Measurements from ENCODE around the gene NLRP6. TPM values are rescaled to one million over a fixed set of nuclear protein-coding genes. Genes with fewer than 3 reads are reported as not detected.
"Not testable (repeated sequence)": the region's sequence is repeated elsewhere in the genome, so short reads cannot be mapped to it uniquely, and the experiment has no call there.

Gene NLRP6
- total and polyA plus RNA-seq, 8 donors: 0.06 to 1.5 (median 0.17) TPM; not detected in 4

- intact Hi-C loops (cut with DNase I): no loop called here
- Histone ChIP-seq H3K27ac (peak overlapping the region; percentile 47 to 91), H3K4me1 (peaks cover 16 to 60% of the 10 kb centered on the region in 2 donors), H3K4me3 (peak overlapping the region; percentile 5 to 59), H3K36me3 (peaks cover 0 to 13% of the 10 kb centered on the region in 2 donors), H3K27me3 (peaks cover 3 to 8% of the 10 kb centered on the region in 2 donors), H3K9me3 (no peaks in the 10 kb centered on the region)
- ATAC-seq (no peak), DNase-seq (no peak)
- no peak for TF ChIP-seq CTCF (IDR thresholded peaks at IDR 0.05)
These were observed 37.3 kb downstream of the NLRP6 start for GRCh38 chr11:315516-315994.

- H3K36me3 ChIP-seq: peaks cover 0 to 13% of the 10 kb centered on the region in 2 donors
- H3K4me3 ChIP-seq: peak overlapping the region; percentile 5 to 59
- DNase-seq (peak in 2 of 4 donors; percentile 45 to 87), ATAC-seq (no peak)
- TF ChIP-seq CTCF (IDR thresholded peaks at IDR 0.05): no peak
- intact Hi-C loops (cut with DNase I): no loop called here
- H3K27ac ChIP-seq: peak overlapping the region; percentile 47 to 91
- no peaks in the 10 kb centered on the region for H3K9me3 ChIP-seq
- H3K27me3 ChIP-seq: peaks cover 3 to 8% of the 10 kb centered on the region in 2 donors
- H3K4me1 ChIP-seq: peaks cover 16 to 60% of the 10 kb centered on the region in 2 donors
These were observed 38.0 kb downstream of the NLRP6 start for GRCh38 chr11:316031-316701.

- peaks cover 3 to 8% of the 10 kb centered on the region in 2 donors for H3K27me3 ChIP-seq
- intact Hi-C loops (cut with DNase I): no loop called here
- H3K9me3 ChIP-seq: no peaks in the 10 kb centered on the region
- peak overlapping the region; percentile 2 to 91 for H3K27ac ChIP-seq
- ATAC-seq (no peak), DNase-seq (no peak)
- peak overlapping the region in 1 of 2 donors; percentile 59 for H3K4me3 ChIP-seq
- H3K36me3 ChIP-seq: peaks cover 0 to 13% of the 10 kb centered on the region in 2 donors
- peaks cover 16 to 56% of the 10 kb centered on the region in 2 donors for H3K4me1 ChIP-seq
- TF ChIP-seq CTCF (IDR thresholded peaks at IDR 0.05): no peak
These were observed 38.7 kb downstream of the NLRP6 start for GRCh38 chr11:316891-317301.

- H3K9me3 ChIP-seq; intact Hi-C loops (cut with DNase I); H3K27me3 ChIP-seq; ATAC-seq: not testable (repeated sequence)
- DNase-seq: peak in 2 of 4 donors; percentile 7 to 26
- H3K4me1 ChIP-seq: peaks cover 16 to 52% of the 10 kb centered on the region in 2 donors
- H3K4me3 ChIP-seq: peak overlapping the region in 1 of 2 donors; percentile 59
- H3K36me3 ChIP-seq: peaks cover 0 to 13% of the 10 kb centered on the region in 2 donors
- peak overlapping the region; percentile 2 to 91 for H3K27ac ChIP-seq
These were observed 39.6 kb downstream of the NLRP6 start for GRCh38 chr11:317668-318404.

- ATAC-seq (peak; percentile 77), DNase-seq (peak in 1 of 4 donors; percentile 72)
- Histone ChIP-seq H3K4me3 (peak overlapping the region; percentile 59 to 83), H3K4me1 (peaks cover 10 to 50% of the 10 kb centered on the region in 2 donors), H3K27ac (peak overlapping the region; percentile 77 to 86), H3K36me3 (peaks cover 0 to 13% of the 10 kb centered on the region in 2 donors)
- H3K27me3 ChIP-seq; intact Hi-C loops (cut with DNase I); H3K9me3 ChIP-seq: not testable (repeated sequence)
These were observed 40.4 kb downstream of the NLRP6 start for GRCh38 chr11:318405-319120.

- H3K36me3 ChIP-seq: peaks cover 0 to 13% of the 10 kb centered on the region in 2 donors
- H3K9me3 ChIP-seq; intact Hi-C loops (cut with DNase I); H3K27me3 ChIP-seq: not testable (repeated sequence)
- peak overlapping the region; percentile 59 to 83 for H3K4me3 ChIP-seq
- H3K4me1 ChIP-seq: peaks cover 14 to 50% of the 10 kb centered on the region in 2 donors
- DNase-seq: peak in 2 of 4 donors; percentile 35 to 82
- peak overlapping the region; percentile 77 to 86 for H3K27ac ChIP-seq
- peak; percentile 38 for ATAC-seq
These were observed 41.1 kb downstream of the NLRP6 start for GRCh38 chr11:319121-319887.

GRCh38 chr11:319888-320273 is 41.7 kb downstream of the NLRP6 start:
- Histone ChIP-seq H3K4me3 (peak overlapping the region; percentile 59 to 83), H3K27ac (peak overlapping the region; percentile 86 to 95), H3K36me3 (peaks cover 0 to 13% of the 10 kb centered on the region in 2 donors), H3K4me1 (peaks cover 17 to 53% of the 10 kb centered on the region in 2 donors)
- H3K9me3 ChIP-seq; intact Hi-C loops (cut with DNase I); H3K27me3 ChIP-seq: not testable (repeated sequence)
- peak; percentile 3 for ATAC-seq
- peak in 2 of 4 donors; percentile 32 to 41 for DNase-seq

Data from left lung (tissue), 10 donors.